ENCODE measurements around the gene MAN1A1. TPM values are rescaled to one million over a fixed set of nuclear protein-coding genes. Genes with fewer than 3 reads are reported as not detected.

MAN1A1 gene
- total RNA-seq, 1 experiment from 2014 or later: 15.4 TPM

GRCh38 chr6:119189498-119189897 lies 160.1 kb downstream of the MAN1A1 start:
- Histone ChIP-seq H3K27me3 (no peaks in the 10 kb centered on the region), H3K4me3 (no peak overlapping the region), H3K9me3 (replicated peaks) (no peaks in the 10 kb centered on the region), H3K27ac (no peak overlapping the region), H3K36me3 (no peaks in the 10 kb centered on the region), H3K4me1 (no peaks in the 10 kb centered on the region)
- DNase-seq: no peak

DNA sequence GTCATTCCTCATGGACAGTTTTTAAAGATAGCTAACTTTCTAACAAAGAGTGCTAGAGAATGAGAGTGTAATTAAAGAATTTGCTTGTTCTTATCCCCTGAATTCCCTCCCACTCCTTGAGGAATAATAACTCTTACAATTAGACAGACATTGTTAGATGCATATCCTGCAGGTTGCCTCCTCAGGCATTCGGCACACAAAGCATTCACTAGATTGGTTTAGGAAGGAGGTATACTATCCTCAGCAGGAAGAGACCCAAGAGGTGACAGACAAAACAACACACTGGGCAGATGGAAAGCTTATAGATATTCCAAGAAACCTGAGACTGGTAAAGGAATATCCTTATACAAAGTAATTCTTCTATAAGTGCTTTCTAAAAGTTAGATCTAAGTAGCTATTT lies 162.0 kb downstream of the MAN1A1 start:
- no peaks in the 10 kb centered on the region for H3K36me3 ChIP-seq

GRCh38 chr6:119186490-119186889 lies 163.1 kb downstream of the MAN1A1 start:
- DNase-seq: no peak
- Histone ChIP-seq H3K9me3 (replicated peaks) (no peaks in the 10 kb centered on the region), H3K27me3 (no peaks in the 10 kb centered on the region), H3K4me1 (no peaks in the 10 kb centered on the region), H3K4me3 (no peak overlapping the region), H3K27ac (no peak overlapping the region), H3K36me3 (no peaks in the 10 kb centered on the region)

More for the DNA sequence above, 162.0 kb downstream of the MAN1A1 start:
- no peaks in the 10 kb centered on the region for H3K9me3 ChIP-seq (replicated peaks)
- H3K4me3 ChIP-seq: no peak overlapping the region
- no peak overlapping the region for H3K27ac ChIP-seq
- no peaks in the 10 kb centered on the region for H3K4me1 ChIP-seq
- no peak for DNase-seq
- no peaks in the 10 kb centered on the region for H3K27me3 ChIP-seq

GRCh38 chr6:119184008-119184648 lies 165.4 kb downstream of the MAN1A1 start:
- Histone ChIP-seq H3K27me3 (no peaks in the 10 kb centered on the region), H3K36me3 (no peaks in the 10 kb centered on the region), H3K4me3 (no peak overlapping the region), H3K27ac (no peak overlapping the region), H3K4me1 (no peaks in the 10 kb centered on the region), H3K9me3 (replicated peaks) (no peaks in the 10 kb centered on the region)
- no peak for DNase-seq

DNA sequence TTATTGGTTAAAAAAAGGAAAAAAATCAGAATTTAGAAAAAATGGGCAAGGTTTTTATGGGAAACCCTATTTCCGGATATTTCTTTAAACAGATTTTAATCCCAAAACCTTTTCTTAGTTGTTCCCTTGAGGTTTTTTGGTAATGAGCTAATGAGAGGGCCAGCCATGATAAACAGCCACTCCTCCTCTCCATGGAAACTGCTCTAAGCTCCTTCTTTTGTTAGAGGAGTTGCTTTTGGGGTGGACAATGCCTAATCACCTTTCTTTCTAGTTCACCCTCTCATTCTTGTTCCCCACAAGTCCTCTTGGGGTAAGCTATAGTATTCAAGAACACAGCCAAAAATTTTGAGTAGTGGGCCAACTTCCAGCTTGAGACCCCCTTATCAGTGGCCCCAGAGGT lies 166.1 kb downstream of the MAN1A1 start:
- H3K4me1 ChIP-seq: no peaks in the 10 kb centered on the region
- H3K4me3 ChIP-seq: no peak overlapping the region
- no peaks in the 10 kb centered on the region for H3K36me3 ChIP-seq
- no peak overlapping the region for H3K27ac ChIP-seq
- H3K9me3 ChIP-seq (replicated peaks): no peaks in the 10 kb centered on the region
- no peak for DNase-seq
- H3K27me3 ChIP-seq: no peaks in the 10 kb centered on the region

DNA sequence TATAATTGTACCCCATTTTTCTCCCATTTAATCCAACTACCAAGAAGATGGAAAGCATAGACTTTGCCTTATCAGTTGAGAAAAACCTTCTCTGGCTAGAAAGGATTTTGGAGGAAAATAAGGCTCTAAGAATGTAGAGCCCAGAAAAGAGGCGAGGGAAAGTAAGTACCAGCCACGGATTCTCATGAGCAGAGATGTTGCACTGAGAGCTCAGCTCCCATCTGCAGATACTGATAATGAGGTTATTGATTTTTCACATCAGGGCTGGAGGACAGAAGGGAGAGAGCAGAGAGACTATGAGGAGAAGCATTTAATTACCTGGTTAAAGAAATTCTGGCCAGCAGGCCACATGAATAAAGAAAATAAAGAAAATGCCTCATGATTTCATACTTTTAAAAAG lies 166.7 kb downstream of the MAN1A1 start:
- no peaks in the 10 kb centered on the region for H3K4me1 ChIP-seq
- H3K27me3 ChIP-seq: no peaks in the 10 kb centered on the region
- H3K27ac ChIP-seq: no peak overlapping the region
- no peak for DNase-seq
- H3K9me3 ChIP-seq (replicated peaks): no peaks in the 10 kb centered on the region
- H3K36me3 ChIP-seq: no peaks in the 10 kb centered on the region
- H3K4me3 ChIP-seq: no peak overlapping the region

GRCh38 chr6:119182216-119182803 lies 167.3 kb downstream of the MAN1A1 start:
- H3K27ac ChIP-seq: no peak overlapping the region
- no peaks in the 10 kb centered on the region for H3K36me3 ChIP-seq
- no peaks in the 10 kb centered on the region for H3K9me3 ChIP-seq (replicated peaks)
- DNase-seq: no peak
- no peak overlapping the region for H3K4me3 ChIP-seq
- H3K27me3 ChIP-seq: no peaks in the 10 kb centered on the region
- no peaks in the 10 kb centered on the region for H3K4me1 ChIP-seq

- H3K36me3 ChIP-seq: no peaks in the 10 kb centered on the region
Measured at GRCh38 chr6:119181046-119181445, 168.5 kb downstream of the MAN1A1 start.

DNA sequence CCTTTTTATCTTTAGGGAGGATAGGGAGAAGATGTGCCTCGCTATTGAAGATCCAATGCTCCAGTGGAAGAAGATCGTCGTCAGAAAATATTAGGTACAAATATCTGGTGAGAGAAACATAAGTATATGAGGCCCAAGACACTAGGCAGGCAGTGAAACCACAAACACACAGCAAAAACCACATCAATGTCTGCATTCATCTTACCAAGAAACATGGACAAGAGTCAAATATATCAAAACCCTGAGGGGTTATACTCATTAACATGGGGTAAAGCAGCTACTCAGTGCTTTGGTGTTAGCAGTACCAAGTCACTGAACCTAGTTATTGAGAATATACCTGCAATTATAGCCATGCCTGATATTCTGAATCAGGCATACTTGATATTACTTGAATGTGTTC lies 169.7 kb downstream of the MAN1A1 start:
- no peaks in the 10 kb centered on the region for H3K4me1 ChIP-seq
- H3K9me3 ChIP-seq (replicated peaks): no peaks in the 10 kb centered on the region
- DNase-seq: no peak
- no peaks in the 10 kb centered on the region for H3K36me3 ChIP-seq
- H3K4me3 ChIP-seq: no peak overlapping the region
- H3K27ac ChIP-seq: no peak overlapping the region
- H3K27me3 ChIP-seq: no peaks in the 10 kb centered on the region

More at GRCh38 chr6:119181046-119181445, 168.5 kb downstream of the MAN1A1 start:
- no peak for DNase-seq
- Histone ChIP-seq H3K27ac (no peak overlapping the region), H3K27me3 (no peaks in the 10 kb centered on the region), H3K4me3 (no peak overlapping the region), H3K4me1 (no peaks in the 10 kb centered on the region), H3K9me3 (replicated peaks) (no peaks in the 10 kb centered on the region)

DNA sequence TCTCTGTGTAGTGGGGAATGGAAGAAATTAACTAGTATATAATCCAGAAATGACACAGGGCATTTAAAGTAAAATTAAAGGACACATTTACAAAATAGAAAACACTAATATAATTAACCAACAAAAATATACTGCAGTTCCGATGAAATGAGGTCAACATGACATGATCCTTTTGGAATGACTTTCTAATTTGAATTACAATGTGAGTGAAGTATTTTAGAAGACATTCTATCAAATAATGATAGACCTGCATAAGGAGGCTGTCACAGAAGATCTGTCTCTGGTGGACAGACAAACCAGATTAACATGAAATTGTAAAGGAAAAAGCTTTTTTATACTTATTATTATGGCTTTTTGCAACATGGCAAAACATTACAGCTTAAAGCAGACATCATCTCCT lies 170.5 kb downstream of the MAN1A1 start:
- Histone ChIP-seq H3K36me3 (no peaks in the 10 kb centered on the region), H3K4me1 (no peaks in the 10 kb centered on the region), H3K27me3 (no peaks in the 10 kb centered on the region), H3K27ac (no peak overlapping the region), H3K9me3 (replicated peaks) (no peaks in the 10 kb centered on the region), H3K4me3 (no peak overlapping the region)
- no peak for DNase-seq

DNA sequence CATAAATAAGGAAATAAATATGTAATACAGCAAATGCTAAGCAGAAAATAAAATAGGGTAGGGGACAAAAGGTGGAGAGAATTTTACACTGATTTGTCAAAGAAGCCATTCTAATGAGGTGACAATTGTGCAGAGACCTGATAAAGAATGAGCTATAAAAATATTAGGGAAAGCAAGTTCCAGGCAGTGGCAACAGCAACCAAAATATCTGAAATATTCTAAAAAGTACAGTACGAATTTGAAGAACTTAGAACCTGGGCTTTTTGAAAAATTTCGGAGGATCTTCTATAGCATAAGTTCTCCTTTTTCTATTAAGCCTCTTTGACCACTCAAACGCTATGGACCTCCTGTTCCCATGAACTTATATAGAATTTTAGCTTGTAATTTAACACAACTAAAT lies 173.1 kb downstream of the MAN1A1 start:
- H3K36me3 ChIP-seq: no peaks in the 10 kb centered on the region
- no peak for DNase-seq
- no peaks in the 10 kb centered on the region for H3K4me1 ChIP-seq
- no peaks in the 10 kb centered on the region for H3K9me3 ChIP-seq (replicated peaks)
- no peaks in the 10 kb centered on the region for H3K27me3 ChIP-seq
- no peak overlapping the region for H3K27ac ChIP-seq
- no peak overlapping the region for H3K4me3 ChIP-seq

DNA sequence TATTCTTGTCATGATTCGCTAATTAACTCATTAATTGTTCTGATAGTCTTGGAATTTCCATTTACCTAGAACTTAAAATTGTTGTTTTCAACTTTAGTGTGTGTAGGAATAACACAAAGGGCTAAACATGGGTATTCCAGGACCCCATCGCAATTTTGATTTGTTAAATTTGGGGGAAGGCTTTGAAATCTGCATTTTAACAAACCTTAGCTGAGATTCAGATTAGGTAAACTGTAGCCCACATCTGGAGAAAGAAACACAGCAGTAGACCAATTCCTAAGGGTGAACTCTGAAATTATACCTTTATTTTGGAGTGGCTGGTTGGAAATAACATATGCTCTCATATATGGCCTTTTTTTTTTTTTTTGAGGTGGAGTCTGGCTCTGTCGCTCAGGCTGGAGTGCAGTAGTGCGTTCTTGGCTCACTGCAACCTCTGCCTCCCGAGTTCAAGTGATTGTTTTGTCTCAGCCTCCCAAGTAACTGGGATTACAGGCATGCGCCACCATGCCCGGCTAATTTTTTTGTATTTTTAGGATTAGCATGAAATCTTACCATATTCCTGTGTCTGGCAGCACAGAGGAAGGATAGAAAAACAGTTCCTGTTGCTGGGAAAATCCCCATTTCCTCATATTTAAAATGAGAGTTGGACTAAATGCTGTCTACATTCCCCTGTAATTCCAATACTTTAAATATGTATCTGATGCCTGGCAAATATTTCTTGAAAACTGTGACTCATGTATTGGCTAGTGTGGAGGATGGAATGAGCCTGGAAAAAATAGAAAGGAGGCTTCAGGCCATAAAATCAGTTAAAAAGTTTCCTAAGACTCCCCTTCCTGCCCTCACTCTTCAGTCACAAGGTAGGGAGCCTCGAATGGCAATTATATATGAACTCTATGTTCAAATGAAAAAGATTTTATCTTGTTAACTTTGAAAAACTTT lies 174.4 kb downstream of the MAN1A1 start:
- Histone ChIP-seq H3K4me1 (no peaks in the 10 kb centered on the region), H3K27ac (no peak overlapping the region), H3K9me3 (replicated peaks) (no peaks in the 10 kb centered on the region), H3K4me3 (no peak overlapping the region), H3K36me3 (no peaks in the 10 kb centered on the region), H3K27me3 (no peaks in the 10 kb centered on the region)
- no peak for DNase-seq

DNA sequence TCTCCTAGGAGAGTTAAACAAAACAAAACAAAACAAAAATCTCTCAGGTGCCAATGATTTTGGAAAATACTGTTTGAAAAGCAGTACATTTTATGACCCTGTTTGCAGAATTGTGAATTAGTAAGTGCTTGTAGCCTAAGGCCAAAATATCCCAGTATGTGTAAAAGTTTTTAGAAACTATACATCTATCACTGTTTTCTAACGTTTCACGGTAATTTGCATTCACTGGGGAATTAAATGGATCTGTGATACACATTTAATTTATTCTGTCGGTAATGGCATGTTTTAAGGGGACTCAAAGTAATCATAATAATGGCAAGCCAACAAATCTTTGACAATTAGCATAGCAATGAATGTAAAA lies 175.5 kb downstream of the MAN1A1 start:
- no peak for DNase-seq
- H3K4me1 ChIP-seq: no peaks in the 10 kb centered on the region
- no peaks in the 10 kb centered on the region for H3K36me3 ChIP-seq
- no peaks in the 10 kb centered on the region for H3K9me3 ChIP-seq (replicated peaks)
- no peak overlapping the region for H3K27ac ChIP-seq
- no peaks in the 10 kb centered on the region for H3K27me3 ChIP-seq
- no peak overlapping the region for H3K4me3 ChIP-seq

GRCh38 chr6:119173249-119174084 lies 176.1 kb downstream of the MAN1A1 start:
- Histone ChIP-seq H3K27me3 (no peaks in the 10 kb centered on the region), H3K9me3 (replicated peaks) (no peaks in the 10 kb centered on the region), H3K36me3 (no peaks in the 10 kb centered on the region), H3K27ac (no peak overlapping the region), H3K4me1 (no peaks in the 10 kb centered on the region), H3K4me3 (no peak overlapping the region)
- DNase-seq: no peak

- no peaks in the 10 kb centered on the region for H3K9me3 ChIP-seq (replicated peaks)
- H3K4me1 ChIP-seq: no peaks in the 10 kb centered on the region
- H3K36me3 ChIP-seq: no peaks in the 10 kb centered on the region
- DNase-seq: no peak
- no peak overlapping the region for H3K27ac ChIP-seq
- H3K27me3 ChIP-seq: no peaks in the 10 kb centered on the region
- no peak overlapping the region for H3K4me3 ChIP-seq
Measured at GRCh38 chr6:119172824-119173223, 176.7 kb downstream of the MAN1A1 start.

Data from SJCRH30 (cell line).